Measurements from ENCODE around the gene PPFIA4.
A peak's percentile ranks its signal among the peaks of the same experiment; 100 is the strongest.
"Not testable (repeated sequence)": the region's sequence is repeated elsewhere in the genome, so short reads cannot be mapped to it uniquely, and the experiment has no call there.

PPFIA4 gene

GRCh38 chr1:203017692-203018091 is 8.6 kb upstream of the PPFIA4 start:
- H3F3A ChIP-seq (ENCODE audit: insufficient read depth, low read length): no peaks in the 10 kb centered on the region
- H3K4me3 ChIP-seq (ENCODE audit: low read length): no peak overlapping the region
- peaks cover 16% of the 10 kb centered on the region for H3K36me3 ChIP-seq (replicated peaks; ENCODE audit: insufficient read depth, low read length)
- no peak overlapping the region for H3K4me2 ChIP-seq (ENCODE audit: low read depth, low read length)
- H3K9me2 ChIP-seq (replicated peaks; ENCODE audit: insufficient read depth, low read length): no peaks in the 10 kb centered on the region
- TF ChIP-seq EZH2 (optimal IDR thresholded peaks at IDR 0.05; ENCODE audit: low read depth, low read length) (no peak), EZH2phosphoT487 (IDR thresholded peaks at IDR 0.05; ENCODE audit: low read length) (no peak)
- TF ChIP-seq, protein P1, sequence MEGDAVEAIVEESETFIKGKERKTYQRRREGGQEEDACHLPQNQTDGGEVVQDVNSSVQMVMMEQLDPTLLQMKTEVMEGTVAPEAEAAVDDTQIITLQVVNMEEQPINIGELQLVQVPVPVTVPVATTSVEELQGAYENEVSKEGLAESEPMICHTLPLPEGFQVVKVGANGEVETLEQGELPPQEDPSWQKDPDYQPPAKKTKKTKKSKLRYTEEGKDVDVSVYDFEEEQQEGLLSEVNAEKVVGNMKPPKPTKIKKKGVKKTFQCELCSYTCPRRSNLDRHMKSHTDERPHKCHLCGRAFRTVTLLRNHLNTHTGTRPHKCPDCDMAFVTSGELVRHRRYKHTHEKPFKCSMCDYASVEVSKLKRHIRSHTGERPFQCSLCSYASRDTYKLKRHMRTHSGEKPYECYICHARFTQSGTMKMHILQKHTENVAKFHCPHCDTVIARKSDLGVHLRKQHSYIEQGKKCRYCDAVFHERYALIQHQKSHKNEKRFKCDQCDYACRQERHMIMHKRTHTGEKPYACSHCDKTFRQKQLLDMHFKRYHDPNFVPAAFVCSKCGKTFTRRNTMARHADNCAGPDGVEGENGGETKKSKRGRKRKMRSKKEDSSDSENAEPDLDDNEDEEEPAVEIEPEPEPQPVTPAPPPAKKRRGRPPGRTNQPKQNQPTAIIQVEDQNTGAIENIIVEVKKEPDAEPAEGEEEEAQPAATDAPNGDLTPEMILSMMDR (IDR thresholded peaks at IDR 0.05; ENCODE audit: low read length): no peak
- no peak for DNase-seq
- H3K9ac ChIP-seq (ENCODE audit: low read length): no peak overlapping the region
- H3K4me1 ChIP-seq (ENCODE audit: low read length): no peaks in the 10 kb centered on the region
- H2AFZ ChIP-seq (ENCODE audit: low read length): no peak overlapping the region
- H3K79me2 ChIP-seq (ENCODE audit: low read length): peaks cover 35% of the 10 kb centered on the region
- no peaks in the 10 kb centered on the region for H3K9me3 ChIP-seq (replicated peaks; ENCODE audit: insufficient read depth, low read length)
- no peak overlapping the region for H3K27ac ChIP-seq (ENCODE audit: low read length)
- 0 out of 2 replicates have a peak, but pooled peaks cover 2% of the 10 kb centered on the region for H4K20me1 ChIP-seq (ENCODE audit: insufficient read depth, low read length)
- no peaks in the 10 kb centered on the region for H3K27me3 ChIP-seq (replicated peaks; ENCODE audit: insufficient read depth, low read length)

DNA sequence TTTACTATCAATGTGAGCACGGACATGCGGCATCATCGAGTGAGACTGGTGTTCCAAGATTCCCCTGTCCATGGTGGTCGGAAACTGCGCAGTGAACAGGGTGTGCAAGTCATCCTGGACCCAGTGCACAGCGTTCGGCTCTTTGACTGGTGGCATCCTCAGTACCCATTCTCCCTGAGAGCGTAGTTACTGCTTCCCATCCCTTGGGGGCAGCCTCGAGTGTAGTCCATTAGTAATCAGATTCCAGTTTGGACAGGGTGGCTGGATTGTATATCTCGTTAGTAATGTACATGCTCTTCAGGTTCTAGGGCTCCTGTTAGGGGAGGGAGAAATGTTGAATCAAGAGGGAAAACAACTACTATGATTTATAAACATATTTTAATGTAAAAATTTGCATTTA is 3.4 kb upstream of the PPFIA4 start:
- H4K20me1 ChIP-seq (ENCODE audit: insufficient read depth, low read length); H3K79me2 ChIP-seq (ENCODE audit: low read length); H3K4me3 ChIP-seq (ENCODE audit: low read length); H3K27me3 ChIP-seq (replicated peaks; ENCODE audit: insufficient read depth, low read length); H3K9me2 ChIP-seq (replicated peaks; ENCODE audit: insufficient read depth, low read length); H3F3A ChIP-seq (ENCODE audit: insufficient read depth, low read length); DNase-seq; H3K36me3 ChIP-seq (replicated peaks; ENCODE audit: insufficient read depth, low read length); H2AFZ ChIP-seq (ENCODE audit: low read length); H3K4me1 ChIP-seq (ENCODE audit: low read length); H3K4me2 ChIP-seq (ENCODE audit: low read depth, low read length); H3K27ac ChIP-seq (ENCODE audit: low read length); H3K9me3 ChIP-seq (replicated peaks; ENCODE audit: insufficient read depth, low read length); H3K9ac ChIP-seq (ENCODE audit: low read length): not testable (repeated sequence)

GRCh38 chr1:203025686-203026030 is 633 bp upstream of the PPFIA4 start:
- no peak for DNase-seq
- TF ChIP-seq, protein P1 (IDR thresholded peaks at IDR 0.05; ENCODE audit: low read length): no peak
- no peak for TF ChIP-seq EZH2phosphoT487 (IDR thresholded peaks at IDR 0.05; ENCODE audit: low read length)
- TF ChIP-seq EZH2 (optimal IDR thresholded peaks at IDR 0.05; ENCODE audit: low read depth, low read length): no peak
- H4K20me1 ChIP-seq (ENCODE audit: insufficient read depth, low read length): no peaks in the 10 kb centered on the region
- H3K36me3 ChIP-seq (replicated peaks; ENCODE audit: insufficient read depth, low read length): 0 out of 2 replicates have a peak, but pooled peaks cover 4% of the 10 kb centered on the region
- H3K79me2 ChIP-seq (ENCODE audit: low read length): no peaks in the 10 kb centered on the region
- no peak overlapping the region for H3K4me3 ChIP-seq (ENCODE audit: low read length)
- H3K27me3 ChIP-seq (replicated peaks; ENCODE audit: insufficient read depth, low read length): 0 out of 2 replicates have a peak, but pooled peaks cover 4% of the 10 kb centered on the region
- peak overlapping the region; percentile 97 for H2AFZ ChIP-seq (ENCODE audit: low read length)
- no peak overlapping the region for H3K27ac ChIP-seq (ENCODE audit: low read length)
- H3K9me3 ChIP-seq (replicated peaks; ENCODE audit: insufficient read depth, low read length): no peaks in the 10 kb centered on the region
- H3K9ac ChIP-seq (ENCODE audit: low read length): no peak overlapping the region
- peaks cover 8% of the 10 kb centered on the region for H3K4me1 ChIP-seq (ENCODE audit: low read length)
- H3F3A ChIP-seq (ENCODE audit: insufficient read depth, low read length): peaks cover 9% of the 10 kb centered on the region
- peak overlapping the region; percentile 80 for H3K4me2 ChIP-seq (ENCODE audit: low read depth, low read length)
- no peaks in the 10 kb centered on the region for H3K9me2 ChIP-seq (replicated peaks; ENCODE audit: insufficient read depth, low read length)

GRCh38 chr1:203026666-203027663 is 674 bp downstream of the PPFIA4 start:
- H3K4me3 ChIP-seq (ENCODE audit: low read length): peak overlapping the region; percentile 86
- no peak for TF ChIP-seq EZH2phosphoT487 (IDR thresholded peaks at IDR 0.05; ENCODE audit: low read length)
- no peak for TF ChIP-seq EZH2 (optimal IDR thresholded peaks at IDR 0.05; ENCODE audit: low read depth, low read length)
- TF ChIP-seq, protein P1 (IDR thresholded peaks at IDR 0.05; ENCODE audit: low read length): no peak

More at GRCh38 chr1:203026666-203027663, 674 bp downstream of the PPFIA4 start:
- no peaks in the 10 kb centered on the region for H3K9me3 ChIP-seq (replicated peaks; ENCODE audit: insufficient read depth, low read length)
- H3F3A ChIP-seq (ENCODE audit: insufficient read depth, low read length): peaks cover 9% of the 10 kb centered on the region
- no peaks in the 10 kb centered on the region for H3K36me3 ChIP-seq (replicated peaks; ENCODE audit: insufficient read depth, low read length)
- no peaks in the 10 kb centered on the region for H3K9me2 ChIP-seq (replicated peaks; ENCODE audit: insufficient read depth, low read length)
- no peaks in the 10 kb centered on the region for H4K20me1 ChIP-seq (ENCODE audit: insufficient read depth, low read length)
- no peaks in the 10 kb centered on the region for H3K79me2 ChIP-seq (ENCODE audit: low read length)
- peak overlapping the region; percentile 99 for H3K4me2 ChIP-seq (ENCODE audit: low read depth, low read length)
- H2AFZ ChIP-seq (ENCODE audit: low read length): peak overlapping the region; percentile 97
- 0 out of 2 replicates have a peak, but pooled peaks cover 4% of the 10 kb centered on the region for H3K27me3 ChIP-seq (replicated peaks; ENCODE audit: insufficient read depth, low read length)
- peak overlapping the region; percentile 62; the same call in 1 of the 2 replicates for H3K9ac ChIP-seq (ENCODE audit: low read length)
- no peak for DNase-seq
- no peak overlapping the region for H3K27ac ChIP-seq (ENCODE audit: low read length)
- H3K4me1 ChIP-seq (ENCODE audit: low read length): peaks cover 8% of the 10 kb centered on the region

Measured in MM.1S (cell line).